Measurements from ENCODE around the gene EPM2A. TPM values are rescaled to one million over a fixed set of nuclear protein-coding genes. Genes with fewer than 3 reads are reported as not detected.

Gene EPM2A
- total and polyA plus RNA-seq, 2 of the 4 experiments (the other 2 are of a cell fraction) = 2.1 to 4.5 TPM

- Histone ChIP-seq H2AFZ (replicated peaks; ENCODE audit: low read length, poor library complexity) (no peak overlapping the region), H4K5ac (ENCODE audit: low read depth, low read length) (no peak overlapping the region), H3K9ac (ENCODE audit: low read depth, low read length) (no peak overlapping the region), H3K14ac (replicated peaks; ENCODE audit: low read depth, low read length) (no peak overlapping the region), H3K27me3 (ENCODE audit: control insufficient read depth, insufficient read depth, low read length) (no peaks in the 10 kb centered on the region), H2BK20ac (ENCODE audit: low read depth, low read length) (no peak overlapping the region), H3K4me1 (ENCODE audit: control insufficient read depth, insufficient read depth, low read length) (no peaks in the 10 kb centered on the region), H3K4ac (ENCODE audit: low read depth, low read length) (no peak overlapping the region), H2AK5ac (ENCODE audit: low read depth, low read length) (peak overlapping the region; percentile 59; the same call in 1 of the 2 replicates), H2BK120ac (ENCODE audit: low read depth, low read length) (no peak overlapping the region), H3K36me3 (ENCODE audit: control insufficient read depth, insufficient read depth, low read length) (no peaks in the 10 kb centered on the region), H4K20me1 (ENCODE audit: insufficient read depth, low read length) (no peaks in the 10 kb centered on the region), H3K27ac (ENCODE audit: insufficient read depth, low read length) (no peak overlapping the region), H3K23ac (ENCODE audit: low read depth, low read length) (no peak overlapping the region), H3K79me1 (ENCODE audit: low read depth in 1 of 2, low read length in 2 of 2) (no peaks in the 10 kb centered on the region; a peak in 1 of 4 replicates), H2BK15ac (ENCODE audit: low read depth, low read length) (no peak overlapping the region), H2BK5ac (ENCODE audit: low read depth, low read length, poor library complexity, severe bottlenecking) (no peak overlapping the region), H4K8ac (ENCODE audit: low read depth in 2 of 2, low read length in 2 of 2) (no peak overlapping the region), H4K91ac (ENCODE audit: insufficient read depth, low read depth, low read length) (no peak overlapping the region), H3K56ac (ENCODE audit: extremely low read depth, insufficient read depth, low read length) (no peak overlapping the region), H3K9me3 (ENCODE audit: control insufficient read depth, insufficient read depth, low read length) (no peaks in the 10 kb centered on the region), H3K18ac (ENCODE audit: low read depth, low read length) (no peak overlapping the region), H3K4me3 (ENCODE audit: insufficient read depth, low read depth, low read length) (no peak overlapping the region), H3K9me1 (ENCODE audit: insufficient read depth, low read length) (peaks cover 2% of the 10 kb centered on the region; the same call in 1 of the 2 replicates), H3K4me2 (ENCODE audit: low read depth, low read length) (no peak overlapping the region), H2AK9ac (replicated peaks; ENCODE audit: low read depth, low read length, poor library complexity) (no peak overlapping the region)
- no CpG with 5 or more reads among the region's 5 CpGs for WGBS, 2 experiments (ENCODE audit: extremely low coverage in 2 of 2, insufficient read length in 1 of 2)
- no peak for DNase-seq
- in situ Hi-C loops (cut with MboI; ENCODE audit: low sequenced_read_pairs) (no loop called here), intact Hi-C loops (cut with micrococcal nuclease) (no loop called here), dilution Hi-C loops (cut with HindIII; ENCODE audit: low sequenced_read_pairs, unreplicated experiment) (no loop called here)
- TF ChIP-seq RCOR1 (IDR thresholded peaks at IDR 0.05; ENCODE audit: insufficient replicate concordance, low read length) (no peak), CEBPB (IDR thresholded peaks at IDR 0.05; ENCODE audit: low read depth, low read length) (no peak), FOS (IDR thresholded peaks at IDR 0.05; ENCODE audit: low read depth, low read length) (no peak), RAD21 (IDR thresholded peaks at IDR 0.05; ENCODE audit: low read length) (no peak), SMC3 (IDR thresholded peaks at IDR 0.05; ENCODE audit: low read depth, low read length) (no peak), POLR2A (IDR thresholded peaks at IDR 0.05; ENCODE audit: low read depth, low read length) (no peak), USF2 (IDR thresholded peaks at IDR 0.05; ENCODE audit: low read depth, low read length) (no peak), MXI1 (IDR thresholded peaks at IDR 0.05; ENCODE audit: borderline replicate concordance, low read depth, low read length) (no peak), CTCF (conservative IDR thresholded peaks at IDR 0.05; ENCODE audit: low read depth, low read length) (no peak), RFX5 (IDR thresholded peaks at IDR 0.05; ENCODE audit: low read depth, low read length) (no peak), MAFK (IDR thresholded peaks at IDR 0.05; ENCODE audit: low read depth, low read length) (no peak), MAZ (IDR thresholded peaks at IDR 0.05; ENCODE audit: borderline replicate concordance, low read depth, low read length) (no peak), CHD1 (IDR thresholded peaks at IDR 0.05; ENCODE audit: low read depth, low read length) (no peak), NFE2L2 (IDR thresholded peaks at IDR 0.05; ENCODE audit: low read depth, low read length) (no peak), BHLHE40 (IDR thresholded peaks at IDR 0.05; ENCODE audit: low read depth, low read length) (no peak), ELK1 (IDR thresholded peaks at IDR 0.05; ENCODE audit: borderline replicate concordance, low read depth, low read length) (no peak)
- BruUV-seq (replicated peaks) = no TSS peak
- CTCF ChIA-PET = no interaction called here
- POLR2A ChIA-PET (ENCODE audit: unreplicated experiment) = no interaction called here
- ATAC-seq (ENCODE audit: low read depth) = no peak
Observed at GRCh38 chr6:145673504-145673903, 61.8 kb downstream of the EPM2A start.
